SK-N-SH treated with all-trans-retinoic acid at 6 μM for 48 hours (cell line): ENCODE data around the gene SVOPL.

Source experiments
- ATAC-seq: fragments of 200-7000 bp; cut with Tn5 transposase; 3 replicates; pipeline ENCODE4 v1.9.1; 2020; ENCODE audit warnings: mild to moderate bottlenecking, moderate library complexity
- ARNTL ChIP-seq: fragments of 450-650 bp; formaldehyde crosslinking; IDR thresholded peaks from 2 replicates; pipeline ENCODE4 v1.5.0; 2020; ENCODE audit warnings: low read depth, mild to moderate bottlenecking, moderate library complexity, borderline replicate concordance
- BACH2 ChIP-seq: fragments of 250-450 bp; sonication (Bioruptor Pico); IDR thresholded peaks from 2 replicates; pipeline ENCODE4 v1.9.0; 2021; ENCODE audit warnings: mild to moderate bottlenecking, borderline replicate concordance
- CSDC2 ChIP-seq: fragments of 250-450 bp; sonication (Bioruptor Pico); IDR thresholded peaks from 2 replicates; pipeline ENCODE4 v1.5.0; 2020; ENCODE audit warnings: mild to moderate bottlenecking, moderate library complexity
- CSRNP3 ChIP-seq: fragments of 250-450 bp; sonication (Bioruptor Pico); IDR thresholded peaks from 2 replicates; pipeline ENCODE4 v1.5.1; 2021; ENCODE audit warnings: mild to moderate bottlenecking, moderate library complexity
- ESRRG ChIP-seq: fragments of 250-450 bp; sonication (Bioruptor Pico); IDR thresholded peaks from 2 replicates; pipeline ENCODE4 v1.6.1; 2021; ENCODE audit warnings: mild to moderate bottlenecking
- ISL1 ChIP-seq: fragments of 250-450 bp; sonication (Bioruptor Pico); IDR thresholded peaks from 2 replicates; pipeline ENCODE4 v2.1.2; 2022; ENCODE audit warnings: mild to moderate bottlenecking, moderate library complexity
- PATZ1 ChIP-seq: fragments of 250-450 bp; sonication (Bioruptor Pico); IDR thresholded peaks from 2 replicates; pipeline ENCODE4 v1.8.0; 2020; ENCODE audit warnings: mild to moderate bottlenecking, moderate library complexity, borderline replicate concordance
- PPARA ChIP-seq: fragments of 250-450 bp; sonication (Bioruptor Pico); IDR thresholded peaks from 2 replicates; pipeline ENCODE4 v1.5.0; 2020; ENCODE audit warnings: mild to moderate bottlenecking, borderline replicate concordance
- RARB ChIP-seq: fragments of 250-450 bp; sonication (Bioruptor Pico); IDR thresholded peaks from 2 replicates; pipeline ENCODE4 v1.8.0; 2021; ENCODE audit warnings: mild to moderate bottlenecking, moderate library complexity
- SNAI2 ChIP-seq: fragments of 250-450 bp; sonication (Bioruptor Pico); IDR thresholded peaks from 2 replicates; pipeline ENCODE4 v1.5.0; 2020; ENCODE audit warnings: mild to moderate bottlenecking, moderate library complexity
- TCF4 ChIP-seq: fragments of 250-450 bp; sonication (Bioruptor Pico); IDR thresholded peaks from 2 replicates; pipeline ENCODE4 v1.8.0; 2021; ENCODE audit warnings: mild to moderate bottlenecking, moderate library complexity, borderline replicate concordance
- TOX ChIP-seq: fragments of 250-450 bp; sonication (Bioruptor Pico); IDR thresholded peaks from 2 replicates; pipeline ENCODE4 v1.8.0; 2021; ENCODE audit warnings: mild to moderate bottlenecking, moderate library complexity, borderline replicate concordance
- ZC3H10 ChIP-seq: fragments of 250-450 bp; sonication (Bioruptor Pico); IDR thresholded peaks from 2 replicates; pipeline ENCODE4 v1.5.1; 2021; ENCODE audit warnings: mild to moderate bottlenecking, moderate library complexity
- ZFP3 ChIP-seq: fragments of 250-450 bp; sonication (Bioruptor Pico); IDR thresholded peaks from 2 replicates; pipeline ENCODE4 v1.5.0; 2020; ENCODE audit warnings: mild to moderate bottlenecking, moderate library complexity
- ZFP30 ChIP-seq: fragments of 450-650 bp; formaldehyde crosslinking; IDR thresholded peaks from 2 replicates; pipeline ENCODE4 v1.5.0; 2022; ENCODE audit warnings: mild to moderate bottlenecking, moderate library complexity
- ZNF70 ChIP-seq: fragments of 450-650 bp; formaldehyde crosslinking; IDR thresholded peaks from 2 replicates; pipeline ENCODE4 v1.5.0; 2020; ENCODE audit warnings: mild to moderate bottlenecking, moderate library complexity
- ZNF8 ChIP-seq: fragments of 450-650 bp; formaldehyde crosslinking; IDR thresholded peaks from 2 replicates; pipeline ENCODE4 v1.5.0; 2020; ENCODE audit warnings: mild to moderate bottlenecking, moderate library complexity
- TF ChIP-seq, protein P1 (sequence below): fragments of 250-450 bp; sonication (Bioruptor Pico); IDR thresholded peaks from 2 replicates; pipeline ENCODE4 v1.8.0; 2021; ENCODE audit warnings: low read depth, mild to moderate bottlenecking, moderate library complexity, borderline replicate concordance
- TF ChIP-seq, protein P2 (sequence below): fragments of 250-450 bp; sonication (Bioruptor Pico); IDR thresholded peaks from 2 replicates; pipeline ENCODE4 v1.5.1; 2020; ENCODE audit warnings: low read depth, mild to moderate bottlenecking, moderate library complexity
- TF ChIP-seq, protein P3 (sequence below): fragments of 250-450 bp; sonication (Bioruptor Pico); IDR thresholded peaks from 2 replicates; pipeline ENCODE4 v1.5.0; 2020; ENCODE audit warnings: mild to moderate bottlenecking, moderate library complexity

SVOPL gene

DNA sequence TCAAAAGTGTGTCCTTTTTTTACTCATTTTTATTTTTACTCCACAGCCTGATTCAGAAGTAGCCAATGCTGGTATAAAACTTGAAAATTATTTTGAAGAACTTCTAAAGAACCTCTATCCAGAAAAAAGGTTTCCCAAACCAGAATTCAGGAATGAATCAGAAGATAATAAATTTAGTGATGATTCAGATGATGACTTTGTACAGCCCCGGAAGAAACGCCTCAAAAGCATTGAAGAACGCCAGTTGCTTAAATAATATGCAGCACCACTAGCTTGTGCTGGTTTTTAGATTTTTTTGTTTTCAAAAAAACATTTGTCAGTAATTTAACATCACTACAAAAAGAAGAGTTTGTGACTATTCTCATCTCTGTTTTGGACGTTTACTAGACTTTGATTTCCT is 116.5 kb downstream of the SVOPL start:
- TF ChIP-seq CSRNP3 (no peak), SNAI2 (no peak), ZNF8 (CRISPR knock-in tag) (no peak), PATZ1 (CRISPR knock-in tag) (no peak), CSDC2 (CRISPR knock-in tag) (no peak), ZFP30 (no peak), TOX (no peak), ISL1 (CRISPR knock-in tag) (no peak), ZC3H10 (CRISPR knock-in tag) (no peak), ESRRG (CRISPR knock-in tag) (no peak), ARNTL (CRISPR knock-in tag) (no peak), RARB (no peak), BACH2 (CRISPR knock-in tag) (no peak), PPARA (CRISPR knock-in tag) (no peak), ZNF70 (no peak), TCF4 (CRISPR knock-in tag) (no peak), ZFP3 (CRISPR knock-in tag) (no peak)
- TF ChIP-seq, protein P1, sequence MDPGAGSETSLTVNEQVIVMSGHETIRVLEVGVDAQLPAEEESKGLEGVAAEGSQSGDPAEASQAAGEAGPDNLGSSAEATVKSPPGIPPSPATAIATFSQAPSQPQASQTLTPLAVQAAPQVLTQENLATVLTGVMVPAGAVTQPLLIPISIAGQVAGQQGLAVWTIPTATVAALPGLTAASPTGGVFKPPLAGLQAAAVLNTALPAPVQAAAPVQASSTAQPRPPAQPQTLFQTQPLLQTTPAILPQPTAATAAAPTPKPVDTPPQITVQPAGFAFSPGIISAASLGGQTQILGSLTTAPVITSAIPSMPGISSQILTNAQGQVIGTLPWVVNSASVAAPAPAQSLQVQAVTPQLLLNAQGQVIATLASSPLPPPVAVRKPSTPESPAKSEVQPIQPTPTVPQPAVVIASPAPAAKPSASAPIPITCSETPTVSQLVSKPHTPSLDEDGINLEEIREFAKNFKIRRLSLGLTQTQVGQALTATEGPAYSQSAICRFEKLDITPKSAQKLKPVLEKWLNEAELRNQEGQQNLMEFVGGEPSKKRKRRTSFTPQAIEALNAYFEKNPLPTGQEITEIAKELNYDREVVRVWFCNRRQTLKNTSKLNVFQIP (CRISPR knock-in tag): no peak
- TF ChIP-seq, protein P2, sequence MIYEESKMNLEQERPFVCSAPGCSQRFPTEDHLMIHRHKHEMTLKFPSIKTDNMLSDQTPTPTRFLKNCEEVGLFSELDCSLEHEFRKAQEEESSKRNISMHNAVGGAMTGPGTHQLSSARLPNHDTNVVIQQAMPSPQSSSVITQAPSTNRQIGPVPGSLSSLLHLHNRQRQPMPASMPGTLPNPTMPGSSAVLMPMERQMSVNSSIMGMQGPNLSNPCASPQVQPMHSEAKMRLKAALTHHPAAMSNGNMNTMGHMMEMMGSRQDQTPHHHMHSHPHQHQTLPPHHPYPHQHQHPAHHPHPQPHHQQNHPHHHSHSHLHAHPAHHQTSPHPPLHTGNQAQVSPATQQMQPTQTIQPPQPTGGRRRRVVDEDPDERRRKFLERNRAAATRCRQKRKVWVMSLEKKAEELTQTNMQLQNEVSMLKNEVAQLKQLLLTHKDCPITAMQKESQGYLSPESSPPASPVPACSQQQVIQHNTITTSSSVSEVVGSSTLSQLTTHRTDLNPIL (CRISPR knock-in tag): no peak
- TF ChIP-seq, protein P3, sequence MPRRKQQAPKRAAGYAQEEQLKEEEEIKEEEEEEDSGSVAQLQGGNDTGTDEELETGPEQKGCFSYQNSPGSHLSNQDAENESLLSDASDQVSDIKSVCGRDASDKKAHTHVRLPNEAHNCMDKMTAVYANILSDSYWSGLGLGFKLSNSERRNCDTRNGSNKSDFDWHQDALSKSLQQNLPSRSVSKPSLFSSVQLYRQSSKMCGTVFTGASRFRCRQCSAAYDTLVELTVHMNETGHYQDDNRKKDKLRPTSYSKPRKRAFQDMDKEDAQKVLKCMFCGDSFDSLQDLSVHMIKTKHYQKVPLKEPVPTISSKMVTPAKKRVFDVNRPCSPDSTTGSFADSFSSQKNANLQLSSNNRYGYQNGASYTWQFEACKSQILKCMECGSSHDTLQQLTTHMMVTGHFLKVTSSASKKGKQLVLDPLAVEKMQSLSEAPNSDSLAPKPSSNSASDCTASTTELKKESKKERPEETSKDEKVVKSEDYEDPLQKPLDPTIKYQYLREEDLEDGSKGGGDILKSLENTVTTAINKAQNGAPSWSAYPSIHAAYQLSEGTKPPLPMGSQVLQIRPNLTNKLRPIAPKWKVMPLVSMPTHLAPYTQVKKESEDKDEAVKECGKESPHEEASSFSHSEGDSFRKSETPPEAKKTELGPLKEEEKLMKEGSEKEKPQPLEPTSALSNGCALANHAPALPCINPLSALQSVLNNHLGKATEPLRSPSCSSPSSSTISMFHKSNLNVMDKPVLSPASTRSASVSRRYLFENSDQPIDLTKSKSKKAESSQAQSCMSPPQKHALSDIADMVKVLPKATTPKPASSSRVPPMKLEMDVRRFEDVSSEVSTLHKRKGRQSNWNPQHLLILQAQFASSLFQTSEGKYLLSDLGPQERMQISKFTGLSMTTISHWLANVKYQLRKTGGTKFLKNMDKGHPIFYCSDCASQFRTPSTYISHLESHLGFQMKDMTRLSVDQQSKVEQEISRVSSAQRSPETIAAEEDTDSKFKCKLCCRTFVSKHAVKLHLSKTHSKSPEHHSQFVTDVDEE (CRISPR knock-in tag): no peak
- ATAC-seq: no peak

DNA sequence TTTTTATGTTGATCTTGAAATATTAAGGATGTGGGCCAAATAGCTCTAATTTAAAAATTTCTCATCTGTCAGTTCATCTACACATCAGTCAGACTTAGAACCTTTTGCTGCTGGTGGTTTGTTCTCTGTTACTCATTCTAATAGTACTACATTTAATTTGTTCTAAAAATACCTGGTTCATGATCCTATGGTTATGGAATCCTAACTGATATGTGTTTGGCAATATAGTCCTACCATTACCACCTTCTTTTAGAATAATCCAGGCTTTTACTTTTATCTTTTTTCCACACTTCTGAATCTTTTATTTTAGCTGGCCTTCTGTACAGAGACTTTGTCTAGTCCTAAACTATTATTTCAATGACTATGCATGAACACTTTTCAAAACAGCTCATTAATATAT is 116.9 kb downstream of the SVOPL start:
- TF ChIP-seq ESRRG (CRISPR knock-in tag): no peak
- ATAC-seq: no peak

- no peak for ATAC-seq
- no peak for TF ChIP-seq RARB
- TF ChIP-seq, protein P1 (CRISPR knock-in tag): no peak
- no peak for TF ChIP-seq PPARA (CRISPR knock-in tag)
Measured at GRCh38 chr7:138581065-138581464, 120.1 kb downstream of the SVOPL start.
